ENCODE results near the gene TMEM248. TPM values are rescaled to one million over a fixed set of nuclear protein-coding genes. Genes with fewer than 3 reads are reported as not detected.

TMEM248 gene
- total and polyA plus RNA-seq, 2 donors (not counting 1 experiment from before 2014, with no cell fraction given), result 114 to 131 TPM

DNA sequence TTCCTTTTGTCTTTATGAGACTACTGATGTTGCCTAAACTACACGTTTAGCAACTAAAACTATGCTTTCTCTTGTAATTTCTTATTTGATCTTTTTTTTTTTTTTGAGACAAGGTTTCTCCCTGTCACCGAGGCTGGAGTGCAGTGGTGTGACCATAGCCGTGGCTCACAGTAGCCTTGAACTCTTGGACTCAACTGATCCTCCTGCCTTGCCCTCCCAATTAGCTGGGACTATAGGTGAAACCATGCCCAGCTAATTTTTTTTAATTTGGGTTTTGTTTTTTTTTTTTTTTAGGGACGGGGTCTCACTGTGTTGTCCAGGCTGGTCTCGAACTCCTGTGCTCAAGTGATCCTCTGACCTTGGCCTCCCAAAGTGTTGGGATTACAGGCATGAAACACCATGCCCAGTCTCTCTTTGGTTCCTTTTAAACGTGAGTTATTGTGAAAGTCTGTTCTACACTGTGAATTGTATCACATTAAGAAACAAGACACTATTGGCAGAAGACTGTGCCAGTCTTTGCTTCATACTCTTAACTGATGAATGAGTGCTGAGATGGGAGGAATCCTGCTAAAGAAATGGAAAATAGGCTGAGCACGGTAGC is 6.4 kb downstream of the TMEM248 start:
- Histone ChIP-seq H4K20me1 (ENCODE audit: control insufficient read depth, insufficient read depth, low read length, poor library complexity, severe bottlenecking) (peaks cover 89% of the 10 kb centered on the region), H3K9ac (ENCODE audit: low read length) (no peak overlapping the region), H3K4me2 (replicated peaks; ENCODE audit: low read depth, low read length, poor library complexity, severe bottlenecking) (no peak overlapping the region), H3K4me3 (ENCODE audit: control extremely low read depth in 1 of 5, extremely low read depth in 1 of 5, insufficient read depth in 1 of 5, low read depth in 2 of 5, low read length in 4 of 5) (no peak overlapping the region), H3K27ac (ENCODE audit: low read length in 2 of 2) (no peak overlapping the region), H3K79me2 (ENCODE audit: control insufficient read depth, insufficient read depth, low read length) (peaks cover 100% of the 10 kb centered on the region), H3K9me3 (ENCODE audit: control extremely low read depth in 1 of 3, control insufficient read depth in 2 of 3, insufficient read depth in 1 of 3, low read length in 2 of 3) (no peaks in the 10 kb centered on the region), H3K4me1 (ENCODE audit: control insufficient read depth in 2 of 2, insufficient read depth in 2 of 2, low read length in 2 of 2) (peaks cover 20 to 34% of the 10 kb centered on the region in 2 donors), H3K27me3 (replicated peaks in 1 of 4; ENCODE audit: control extremely low read depth in 1 of 4, control insufficient read depth in 3 of 4, insufficient read depth in 4 of 4, low read length in 3 of 4) (no peaks in the 10 kb centered on the region), H2AFZ (ENCODE audit: insufficient read depth, low read depth, low read length, poor library complexity, severe bottlenecking) (no peak overlapping the region), H3K36me3 (replicated peaks in 1 of 2; ENCODE audit: control extremely low read depth in 1 of 2, control insufficient read depth in 1 of 2, extremely low read depth in 1 of 2, insufficient read depth in 2 of 2, low read length in 1 of 2) (peaks cover 7 to 32% of the 10 kb centered on the region in 2 experiments)
- Mint-ChIP-seq H3K27me3 (no peaks in the 10 kb centered on the region), H3K27ac (no peak overlapping the region), H3K9me3 (ENCODE audit: insufficient read depth) (no peaks in the 10 kb centered on the region), H3K4me1 (peaks cover 56% of the 10 kb centered on the region), H3K4me3 (no peak overlapping the region)
- ATAC-seq (ENCODE audit: low read depth) (no peak), DNase-seq (no peak)
- intact Hi-C loops (cut with micrococcal nuclease), result no loop called here
- ChIA-PET POLR2A (interaction anchor here (0.7 kb wide), 1 partner anchor 268 kb away, joined by 3 read pairs; no protein-coding TSS in a partner anchor), CTCF (no interaction called here)
- WGBS (ENCODE audit: insufficient coverage), result 79% methylated on average over 4 of the region's 7 CpGs
- TF ChIP-seq EZH2 (IDR thresholded peaks at IDR 0.05; ENCODE audit: borderline replicate concordance, insufficient read depth, low read depth, low read length, poor library complexity, severe bottlenecking) (no peak), CTCF (IDR thresholded peaks at IDR 0.05) (no peak)

DNA sequence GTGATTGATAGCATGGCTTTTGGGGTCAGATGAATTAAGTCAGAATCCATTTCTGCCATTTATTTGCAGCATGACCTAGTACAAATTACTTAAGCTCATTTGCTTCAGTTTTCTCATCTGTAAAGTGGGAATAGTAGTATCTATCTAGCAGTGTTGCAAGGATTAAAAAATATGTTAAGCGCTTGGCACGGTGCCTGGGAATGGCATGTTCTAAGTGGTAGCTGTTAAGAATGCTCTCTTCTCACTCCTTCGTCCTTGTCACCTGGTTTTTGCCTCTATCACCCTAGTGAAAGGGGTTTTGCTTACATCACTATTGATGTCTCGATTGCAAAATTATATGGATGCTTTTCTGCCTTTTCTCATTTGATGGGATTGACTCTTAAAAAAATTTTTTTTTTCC is 7.4 kb downstream of the TMEM248 start:
- intact Hi-C loops (cut with micrococcal nuclease), result no loop called here
- Histone ChIP-seq H3K4me3 (ENCODE audit: control extremely low read depth in 1 of 5, extremely low read depth in 1 of 5, insufficient read depth in 1 of 5, low read depth in 2 of 5, low read length in 4 of 5) (no peak overlapping the region), H3K4me1 (ENCODE audit: control insufficient read depth in 2 of 2, insufficient read depth in 2 of 2, low read length in 2 of 2) (peaks cover 10 to 25% of the 10 kb centered on the region in 2 donors), H3K79me2 (ENCODE audit: control insufficient read depth, insufficient read depth, low read length) (peaks cover 100% of the 10 kb centered on the region), H3K27me3 (replicated peaks in 1 of 4; ENCODE audit: control extremely low read depth in 1 of 4, control insufficient read depth in 3 of 4, insufficient read depth in 4 of 4, low read length in 3 of 4) (no peaks in the 10 kb centered on the region), H4K20me1 (ENCODE audit: control insufficient read depth, insufficient read depth, low read length, poor library complexity, severe bottlenecking) (peaks cover 90% of the 10 kb centered on the region), H3K9me3 (ENCODE audit: control extremely low read depth in 1 of 3, control insufficient read depth in 2 of 3, insufficient read depth in 1 of 3, low read length in 2 of 3) (no peaks in the 10 kb centered on the region), H3K4me2 (replicated peaks; ENCODE audit: low read depth, low read length, poor library complexity, severe bottlenecking) (no peak overlapping the region), H3K27ac (ENCODE audit: low read length in 2 of 2) (no peak overlapping the region), H3K36me3 (replicated peaks in 1 of 2; ENCODE audit: control extremely low read depth in 1 of 2, control insufficient read depth in 1 of 2, extremely low read depth in 1 of 2, insufficient read depth in 2 of 2, low read length in 1 of 2) (peaks cover 7 to 32% of the 10 kb centered on the region in 2 experiments), H2AFZ (ENCODE audit: insufficient read depth, low read depth, low read length, poor library complexity, severe bottlenecking) (no peak overlapping the region), H3K9ac (ENCODE audit: low read length) (no peak overlapping the region)
- no peaks in the 10 kb centered on the region for H3K27me3 Mint-ChIP-seq
- ATAC-seq (ENCODE audit: low read depth), result no peak
- H3K4me3 Mint-ChIP-seq, result no peak overlapping the region
- CTCF ChIA-PET, result no interaction called here
- 100% methylated on average over 1 of the region's 4 CpGs for WGBS (ENCODE audit: insufficient coverage)
- TF ChIP-seq CTCF (IDR thresholded peaks at IDR 0.05) (no peak), EZH2 (IDR thresholded peaks at IDR 0.05; ENCODE audit: borderline replicate concordance, insufficient read depth, low read depth, low read length, poor library complexity, severe bottlenecking) (no peak)
- no peak for DNase-seq
- POLR2A ChIA-PET, result interaction anchor here (0.7 kb wide), 1 partner anchor 269 kb away, joined by 3 read pairs; no protein-coding TSS in a partner anchor
- no peaks in the 10 kb centered on the region for H3K9me3 Mint-ChIP-seq (ENCODE audit: insufficient read depth)
- H3K4me1 Mint-ChIP-seq, result peaks cover 55% of the 10 kb centered on the region
- no peak overlapping the region for H3K27ac Mint-ChIP-seq

Data from B cell (primary cell).